GM12878 (cell line): ENCODE data around the gene MAZ. TPM values are rescaled to one million over a fixed set of nuclear protein-coding genes. Genes with fewer than 3 reads are reported as not detected.

Experiments used
- BCL11A ChIP-seq: IDR thresholded peaks from 2 replicates; pipeline ENCODE4 v1.6.1; 2011; ENCODE audit warnings: low read depth, low read length
- BCL3 ChIP-seq: IDR thresholded peaks from 2 replicates; pipeline ENCODE4 v1.6.1; 2011; ENCODE audit warnings: borderline replicate concordance, low read depth, mild to moderate bottlenecking, moderate library complexity, low read length; ENCODE audit not compliant: insufficient read depth, poor library complexity, severe bottlenecking
- CEBPB ChIP-seq, 2 experiments: fragments of 150-350 bp in 1 of 2; IDR thresholded peaks; 2 replicates each; pipeline ENCODE4 v1.6.1; 2012 to 2014; ENCODE audit warnings: low read depth in 2 of 2, low read length in 2 of 2, borderline replicate concordance in 1 of 2, inconsistent platforms in 1 of 2
- CREM ChIP-seq: IDR thresholded peaks from 2 replicates; pipeline ENCODE4 v1.6.1; 2014; ENCODE audit warnings: antibody characterized with exemption, low read depth
- E2F4 ChIP-seq: IDR thresholded peaks from 2 replicates; pipeline ENCODE4 v1.6.1; 2012; ENCODE audit warnings: low read depth, low read length, improper control_type of control experiment
- E4F1 ChIP-seq: fragments of 450-650 bp; IDR thresholded peaks from 2 replicates; pipeline ENCODE4 v1.6.1; 2018; ENCODE audit warnings: borderline replicate concordance, mild to moderate bottlenecking; ENCODE audit not compliant: partially characterized antibody
- ETV6 ChIP-seq, 2 experiments: fragments of 450-650 bp in 1 of 2; IDR thresholded peaks in 1 of 2; conservative IDR thresholded peaks in 1 of 2; 2 replicates each; pipeline ENCODE4 v1.6.1; 2014; ENCODE audit warnings: antibody characterized with exemption in 1 of 2, borderline replicate concordance in 1 of 2, low read depth in 1 of 2, mild to moderate bottlenecking in 1 of 2, moderate library complexity in 1 of 2
- GABPA ChIP-seq: IDR thresholded peaks from 2 replicates; pipeline ENCODE4 v1.6.1; 2014; ENCODE audit warnings: antibody characterized with exemption, low read depth, mild to moderate bottlenecking, inconsistent platforms
- HDAC6 ChIP-seq: fragments of 200-600 bp; sonication (generic); IDR thresholded peaks from one replicate; pipeline ENCODE4 v1.8.0; 2017; ENCODE audit warnings: antibody characterized with exemption; ENCODE audit not compliant: unreplicated experiment
- HDGF ChIP-seq: fragments of 450-650 bp; IDR thresholded peaks from 2 replicates; pipeline ENCODE4 v1.6.1; 2016; ENCODE audit warnings: antibody characterized with exemption
- JUND ChIP-seq: IDR thresholded peaks from 2 replicates; pipeline ENCODE4 v1.6.1; 2012; ENCODE audit warnings: low read depth, mild to moderate bottlenecking, low read length, improper control_type of control experiment, moderate library complexity
- MYB ChIP-seq: fragments of 150-350 bp; IDR thresholded peaks from 2 replicates; pipeline ENCODE4 v1.6.1; 2014; ENCODE audit warnings: mild to moderate bottlenecking, low read depth, low read length, borderline replicate concordance
- NFXL1 ChIP-seq: fragments of 450-650 bp; IDR thresholded peaks from 2 replicates; pipeline ENCODE4 v1.6.1; 2017; ENCODE audit warnings: antibody characterized with exemption, mild to moderate bottlenecking, borderline replicate concordance
- PAX5 ChIP-seq: IDR thresholded peaks from 2 replicates; pipeline ENCODE4 v1.6.1; 2011; ENCODE audit warnings: low read depth, low read length, borderline replicate concordance
- POLR2AphosphoS2 ChIP-seq: IDR thresholded peaks from 2 replicates; pipeline ENCODE4 v1.6.1; 2011; ENCODE audit warnings: low read depth, mild to moderate bottlenecking, low read length, improper control_type of control experiment, moderate library complexity
- RBBP5 ChIP-seq: fragments of 200-600 bp; sonication (generic); conservative IDR thresholded peaks from 2 replicates; pipeline ENCODE4 v1.6.1; 2016
- RCOR1 ChIP-seq: conservative IDR thresholded peaks from 2 replicates; pipeline ENCODE4 v1.6.1; 2012; ENCODE audit warnings: low read depth, low read length, improper control_type of control experiment
- SIN3A ChIP-seq: IDR thresholded peaks from 2 replicates; pipeline ENCODE4 v1.6.1; 2012; ENCODE audit warnings: low read depth, low read length, improper control_type of control experiment
- SMAD5 ChIP-seq: IDR thresholded peaks from 2 replicates; pipeline ENCODE4 v1.6.1; 2016; ENCODE audit warnings: antibody characterized with exemption, low read depth
- SMARCA5 ChIP-seq: fragments of 450-650 bp; IDR thresholded peaks from 2 replicates; pipeline ENCODE4 v1.6.1; 2017; ENCODE audit warnings: mild to moderate bottlenecking
- STAT1 ChIP-seq: fragments of 450-650 bp; conservative IDR thresholded peaks from 2 replicates; pipeline ENCODE4 v1.6.1; 2014; ENCODE audit warnings: antibody characterized with exemption, mild to moderate bottlenecking
- STAT3 ChIP-seq: IDR thresholded peaks from 2 replicates; pipeline ENCODE4 v1.6.1; 2011; ENCODE audit warnings: low read depth, low read length, improper control_type of control experiment
- TAF1 ChIP-seq: IDR thresholded peaks from 2 replicates; pipeline ENCODE4 v1.6.1; 2011; ENCODE audit warnings: mild to moderate bottlenecking, low read depth, low read length, borderline replicate concordance
- WRNIP1 ChIP-seq: IDR thresholded peaks from 2 replicates; pipeline ENCODE4 v1.6.1; 2011; ENCODE audit warnings: low read depth, low read length, improper control_type of control experiment, borderline replicate concordance
- YBX1 ChIP-seq: fragments of 450-650 bp; IDR thresholded peaks from 2 replicates; pipeline ENCODE4 v1.6.1; 2016; ENCODE audit warnings: antibody characterized with exemption
- YY1 ChIP-seq: IDR thresholded peaks from 2 replicates; pipeline ENCODE4 v1.6.1; 2011; ENCODE audit warnings: low read depth, mild to moderate bottlenecking, low read length
- ZBED1 ChIP-seq: IDR thresholded peaks from 2 replicates; pipeline ENCODE4 v1.6.1; 2016; ENCODE audit warnings: borderline replicate concordance
- ZNF24 ChIP-seq: fragments of 450-650 bp; IDR thresholded peaks from 2 replicates; pipeline ENCODE4 v1.6.1; 2017; ENCODE audit warnings: antibody characterized with exemption, mild to moderate bottlenecking
- polyA plus RNA-seq, 11 experiments: library from polyadenylated mRNA; depleted of rRNA in 4 of 11; unstranded in 6 of 11; stranded (reverse) in 5 of 11; fragments of >200 nt; fragmentation: Nextera tagmentation in 4 of 11; fragmentation: Illumina TruSeq in 1 of 11; extraction: Ambion mirVana in 4 of 11; extraction: Trizol in 1 of 11; gene quantifications; 1 replicate in 1 of 11; 2 replicates in 10 of 11; pipeline versions ENCODE4 v1.2.1 to v1.2.3, GENCODE V29; 2011 to 2016; ENCODE audit warnings: inconsistent platforms in 2 of 11, missing spikeins in 2 of 11, low read depth in 1 of 11
- total RNA-seq, 4 experiments: library from RNA; depleted of rRNA in 3 of 4; stranded (reverse); fragments of >200 nt in 3 of 4; fragmentation: Illumina TruSeq in 1 of 4; extraction: Trizol in 1 of 4; gene quantifications; 2 replicates each; pipeline versions ENCODE4 v1.2.1 to v1.2.3, GENCODE V29; 2013 to 2021

The MAZ gene
- total and polyA plus RNA-seq, 10 of the 15 experiments (the other 5 are each of a cell fraction or from before 2014, with no cell fraction given) = 23.9 to 309 (median 116) TPM

GRCh38 chr16:29820271-29820701, 14.0 kb downstream of the MAZ start, which contains the start of gene MVP (continued):
- TF ChIP-seq BCL3 = no peak
- no peak for TF ChIP-seq RBBP5
- TF ChIP-seq STAT3 = peak; percentile 74; the same call in 1 of the 2 replicates
- TF ChIP-seq HDAC6 = no peak
- peak; percentile 13 for TF ChIP-seq E4F1
- TF ChIP-seq ZBED1 = no peak; the same call in 1 of the 2 replicates
- no peak for TF ChIP-seq BCL11A
- TF ChIP-seq STAT1 = no peak
- TF ChIP-seq TAF1 = no peak
- TF ChIP-seq PAX5 = no peak
- 0 out of 2 replicates have a peak, but pooled peaks have one; percentile 24 for TF ChIP-seq YY1
- 0 out of 2 replicates have a peak, but pooled peaks have one; percentile 26 for TF ChIP-seq HDGF
- TF ChIP-seq MYB = no peak
- TF ChIP-seq YBX1 = no peak
- TF ChIP-seq CREM = no peak
- no peak for TF ChIP-seq ZNF24
- no peak for TF ChIP-seq RCOR1
- no peak for TF ChIP-seq NFXL1
- TF ChIP-seq WRNIP1 = no peak
- no peak for TF ChIP-seq ETV6 (conservative IDR thresholded peaks at IDR 0.05 in 1 of 2, IDR thresholded peaks at IDR 0.05 in 1 of 2; ENCODE audit: borderline replicate concordance in 1 of 2, low read depth in 1 of 2)
- peak; percentile 79 for TF ChIP-seq SIN3A
- no peak for TF ChIP-seq GABPA
- TF ChIP-seq E2F4 = no peak
- TF ChIP-seq CEBPB (IDR thresholded peaks at IDR 0.05; ENCODE audit: borderline replicate concordance in 1 of 2, low read depth in 2 of 2, low read length in 2 of 2) = no peak
- no peak for TF ChIP-seq SMARCA5
- TF ChIP-seq JUND = no peak
- TF ChIP-seq POLR2AphosphoS2 = no peak; the same call in none of the 2 replicates
- peak; percentile 39; the same call in 1 of the 2 replicates for TF ChIP-seq SMAD5
